ENCODE results near the gene RPS6KA2. TPM values are rescaled to one million over a fixed set of nuclear protein-coding genes. Genes with fewer than 3 reads are reported as not detected.
A peak's percentile ranks its signal among the peaks of the same experiment; 100 is the strongest.

RPS6KA2 gene
- total RNA-seq, 2 donors from 2014 or later: 28.1 to 28.5 TPM

- no peaks in the 10 kb centered on the region for H3K27me3 Mint-ChIP-seq (ENCODE audit: low read depth)
- no peak overlapping the region for H3K4me3 Mint-ChIP-seq
- DNase-seq (no peak), ATAC-seq (replicated peaks in 1 of 2) (peak; percentile 72 to 73)
- H3K4me1 Mint-ChIP-seq (ENCODE audit: low read depth): no peaks in the 10 kb centered on the region
- peaks cover 0 to 3% of the 10 kb centered on the region in 2 donors for H3K9me3 Mint-ChIP-seq
- H3K36me3 Mint-ChIP-seq (ENCODE audit: insufficient read depth in 2 of 2): peaks cover 0 to 2% of the 10 kb centered on the region in 2 donors
- H3K27ac Mint-ChIP-seq: no peak overlapping the region
Observed at GRCh38 chr6:166466178-166467122, 160.6 kb downstream of the RPS6KA2 start.

GRCh38 chr6:166465671-166466087 is 161.4 kb downstream of the RPS6KA2 start:
- Mint-ChIP-seq H3K27me3 (ENCODE audit: low read depth) (no peaks in the 10 kb centered on the region), H3K36me3 (ENCODE audit: insufficient read depth in 2 of 2) (peaks cover 0 to 2% of the 10 kb centered on the region in 2 donors), H3K4me1 (ENCODE audit: low read depth) (no peaks in the 10 kb centered on the region), H3K27ac (no peak overlapping the region), H3K4me3 (no peak overlapping the region), H3K9me3 (peaks cover 0 to 3% of the 10 kb centered on the region in 2 donors)
- ATAC-seq (replicated peaks in 1 of 2): no peak
- DNase-seq: no peak

- DNase-seq (no peak), ATAC-seq (replicated peaks in 1 of 2) (no peak)
- peaks cover 0 to 3% of the 10 kb centered on the region in 2 donors for H3K9me3 Mint-ChIP-seq
Observed at GRCh38 chr6:166465003-166465399, 162.1 kb downstream of the RPS6KA2 start.

GRCh38 chr6:166464068-166465002 is 162.7 kb downstream of the RPS6KA2 start:
- Mint-ChIP-seq H3K27me3 (ENCODE audit: low read depth) (no peaks in the 10 kb centered on the region), H3K9me3 (peaks cover 0 to 3% of the 10 kb centered on the region in 2 donors), H3K27ac (no peak overlapping the region), H3K36me3 (ENCODE audit: insufficient read depth in 2 of 2) (peaks cover 0 to 2% of the 10 kb centered on the region in 2 donors), H3K4me1 (ENCODE audit: low read depth) (no peaks in the 10 kb centered on the region), H3K4me3 (no peak overlapping the region)
- ATAC-seq (replicated peaks in 1 of 2) (no peak), DNase-seq (no peak)

More at GRCh38 chr6:166465003-166465399, 162.1 kb downstream of the RPS6KA2 start:
- no peak overlapping the region for H3K27ac Mint-ChIP-seq
- no peaks in the 10 kb centered on the region for H3K4me1 Mint-ChIP-seq (ENCODE audit: low read depth)
- H3K4me3 Mint-ChIP-seq: no peak overlapping the region
- no peaks in the 10 kb centered on the region for H3K27me3 Mint-ChIP-seq (ENCODE audit: low read depth)
- peaks cover 0 to 2% of the 10 kb centered on the region in 2 donors for H3K36me3 Mint-ChIP-seq (ENCODE audit: insufficient read depth in 2 of 2)

GRCh38 chr6:166463359-166464067 is 163.5 kb downstream of the RPS6KA2 start:
- Mint-ChIP-seq H3K36me3 (ENCODE audit: insufficient read depth in 2 of 2) (peaks cover 0 to 2% of the 10 kb centered on the region in 2 donors), H3K4me3 (no peak overlapping the region), H3K4me1 (ENCODE audit: low read depth) (no peaks in the 10 kb centered on the region), H3K27ac (no peak overlapping the region), H3K9me3 (peaks cover 0 to 3% of the 10 kb centered on the region in 2 donors), H3K27me3 (ENCODE audit: low read depth) (no peaks in the 10 kb centered on the region)
- no peak for ATAC-seq (replicated peaks in 1 of 2)
- DNase-seq: no peak

GRCh38 chr6:166462461-166463135 is 164.5 kb downstream of the RPS6KA2 start:
- DNase-seq (no peak), ATAC-seq (replicated peaks in 1 of 2) (no peak)
- Mint-ChIP-seq H3K36me3 (ENCODE audit: insufficient read depth in 2 of 2) (peaks cover 5 to 6% of the 10 kb centered on the region in 2 donors), H3K4me1 (ENCODE audit: low read depth) (no peaks in the 10 kb centered on the region), H3K4me3 (no peak overlapping the region), H3K27ac (no peak overlapping the region), H3K9me3 (peaks cover 0 to 8% of the 10 kb centered on the region in 2 donors), H3K27me3 (ENCODE audit: low read depth) (no peaks in the 10 kb centered on the region)

- Mint-ChIP-seq H3K27me3 (ENCODE audit: low read depth) (no peaks in the 10 kb centered on the region), H3K27ac (no peak overlapping the region), H3K9me3 (peaks cover 0 to 7% of the 10 kb centered on the region in 2 donors), H3K4me3 (no peak overlapping the region), H3K4me1 (ENCODE audit: low read depth) (no peaks in the 10 kb centered on the region), H3K36me3 (ENCODE audit: insufficient read depth in 2 of 2) (peaks cover 4 to 5% of the 10 kb centered on the region in 2 donors)
- DNase-seq: no peak
- no peak for ATAC-seq (replicated peaks in 1 of 2)
Observed at GRCh38 chr6:166461821-166462460, 165.1 kb downstream of the RPS6KA2 start.

GRCh38 chr6:166460473-166461437 is 166.3 kb downstream of the RPS6KA2 start:
- Mint-ChIP-seq H3K9me3 (peaks cover 0 to 5% of the 10 kb centered on the region in 2 donors), H3K27ac (no peak overlapping the region)

GRCh38 chr6:166459906-166460305 is 167.1 kb downstream of the RPS6KA2 start:
- Mint-ChIP-seq H3K36me3 (ENCODE audit: insufficient read depth in 2 of 2) (peaks cover 4 to 5% of the 10 kb centered on the region in 2 donors), H3K4me1 (ENCODE audit: low read depth) (no peaks in the 10 kb centered on the region), H3K4me3 (no peak overlapping the region), H3K27me3 (ENCODE audit: low read depth) (no peaks in the 10 kb centered on the region), H3K27ac (no peak overlapping the region), H3K9me3 (peaks cover 0 to 5% of the 10 kb centered on the region in 2 donors)
- ATAC-seq (replicated peaks in 1 of 2) (no peak), DNase-seq (no peak)

More at GRCh38 chr6:166460473-166461437, 166.3 kb downstream of the RPS6KA2 start:
- ATAC-seq (replicated peaks in 1 of 2) (no peak), DNase-seq (no peak)
- Mint-ChIP-seq H3K4me1 (ENCODE audit: low read depth) (no peaks in the 10 kb centered on the region), H3K36me3 (ENCODE audit: insufficient read depth in 2 of 2) (peaks cover 4 to 5% of the 10 kb centered on the region in 2 donors), H3K27me3 (ENCODE audit: low read depth) (no peaks in the 10 kb centered on the region), H3K4me3 (no peak overlapping the region)

- Mint-ChIP-seq H3K27ac (no peak overlapping the region), H3K36me3 (ENCODE audit: insufficient read depth in 2 of 2) (peaks cover 4 to 5% of the 10 kb centered on the region in 2 donors), H3K27me3 (ENCODE audit: low read depth) (no peaks in the 10 kb centered on the region), H3K4me3 (no peak overlapping the region), H3K4me1 (ENCODE audit: low read depth) (no peaks in the 10 kb centered on the region), H3K9me3 (peaks cover 0 to 5% of the 10 kb centered on the region in 2 donors)
- ATAC-seq (replicated peaks in 1 of 2) (no peak), DNase-seq (no peak)
Observed at GRCh38 chr6:166459272-166459671, 167.8 kb downstream of the RPS6KA2 start.

Measured in activated T-cell treated with anti-CD3 and anti-CD28 coated beads, Interleukin-2, amount 50 U/mL, for 72 hours (primary cell).